Measurements from ENCODE around the gene HOXB9. TPM values are rescaled to one million over a fixed set of nuclear protein-coding genes. Genes with fewer than 3 reads are reported as not detected.

HOXB9 gene
- total RNA-seq, 1 experiment from 2014 or later, result not detected

DNA sequence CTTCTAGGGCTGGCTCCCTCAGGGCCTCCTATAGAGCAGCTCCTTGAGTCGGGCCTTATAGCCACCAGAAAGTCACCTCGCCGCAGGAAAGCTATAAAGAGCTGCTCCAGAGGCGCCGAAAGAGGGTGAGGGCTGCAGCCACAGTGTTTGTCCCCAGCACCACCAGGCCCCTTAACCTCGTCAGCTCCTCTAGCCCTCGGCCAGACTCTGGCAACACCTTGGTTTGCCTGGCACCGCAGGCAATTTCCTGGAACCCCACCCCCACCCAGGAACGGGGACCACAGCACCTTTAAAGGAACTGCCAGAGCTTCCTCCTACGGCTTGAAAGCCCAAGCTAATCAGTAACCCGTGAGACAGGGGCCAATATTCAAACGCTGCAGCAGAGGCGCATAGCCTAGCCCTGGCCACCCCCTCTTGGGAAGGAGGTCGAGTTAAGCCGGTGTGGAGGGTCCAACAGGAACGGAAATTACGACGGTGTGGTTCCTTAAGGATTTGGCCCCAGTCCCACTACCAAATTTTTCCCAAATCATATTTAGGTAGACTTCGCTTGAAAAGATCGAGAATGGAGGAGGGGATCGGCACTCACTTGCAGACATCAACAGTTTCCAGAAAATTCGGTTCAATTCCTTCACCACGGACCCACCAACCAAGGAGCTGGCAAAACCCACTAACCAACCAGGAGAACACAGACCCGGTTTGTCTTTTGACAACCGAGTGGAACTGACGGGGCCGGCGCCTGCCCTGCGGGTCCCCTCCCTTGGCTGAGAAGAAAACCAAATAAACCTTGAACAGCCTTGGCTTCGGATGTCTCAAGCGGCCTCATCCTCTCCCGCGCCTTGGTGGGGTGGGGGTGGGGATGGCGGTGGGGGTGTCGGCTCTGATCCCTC, 24.4 kb downstream of the HOXB9 start:
- no peak overlapping the region for H3K23ac ChIP-seq (ENCODE audit: insufficient read length, low read depth, low read length)
- Mint-ChIP-seq H3K27ac (no peak overlapping the region), H3K4me3 (no peak overlapping the region), H3K4me1 (peaks cover 3 to 12% of the 10 kb centered on the region in 2 experiments; a peak in 3 of 4 replicates), H3K36me3 (ENCODE audit: insufficient read depth in 1 of 3, low read depth in 3 of 3) (no peaks in the 10 kb centered on the region), H3K9me3 (peaks cover 0 to 17% of the 10 kb centered on the region in 2 experiments; a peak in 3 of 5 replicates), H3K27me3 (ENCODE audit: low read depth) (peaks cover 100% of the 10 kb centered on the region)
- H4K91ac ChIP-seq (ENCODE audit: insufficient read length, low read depth, low read length), result no peak overlapping the region
- peaks cover 100% of the 10 kb centered on the region for H3K27me3 ChIP-seq (ENCODE audit: insufficient read depth, low read length)
- no peaks in the 10 kb centered on the region for H4K20me1 ChIP-seq (ENCODE audit: control insufficient read depth, insufficient read depth, insufficient read length)
- TF ChIP-seq CTCF (conservative IDR thresholded peaks at IDR 0.05), result no peak
- H3K9me3 ChIP-seq (ENCODE audit: control insufficient read depth, low read depth, low read length), result no peaks in the 10 kb centered on the region
- no peak overlapping the region for H3K18ac ChIP-seq (ENCODE audit: insufficient read length, low read depth, low read length)
- H2BK15ac ChIP-seq (ENCODE audit: low read depth, low read length), result no peak overlapping the region
- H2AK5ac ChIP-seq (ENCODE audit: insufficient read length, low read length), result no peak overlapping the region
- no peaks in the 10 kb centered on the region for H3K79me2 ChIP-seq (ENCODE audit: insufficient read depth, low read length)
- no peaks in the 10 kb centered on the region for H3K23me2 ChIP-seq (ENCODE audit: insufficient read length, low read depth, low read length, poor library complexity, severe bottlenecking)
- no peak overlapping the region for H3K9ac ChIP-seq (ENCODE audit: extremely low read depth, insufficient read length, low read length)
- H3K56ac ChIP-seq (ENCODE audit: insufficient read length, low read depth, low read length), result no peak overlapping the region
- no peak overlapping the region for H2BK20ac ChIP-seq (ENCODE audit: low read depth, low read length, poor library complexity, severe bottlenecking)
- no peak overlapping the region for H4K5ac ChIP-seq (ENCODE audit: insufficient read length, low read depth, low read length)
- no peak for DNase-seq
- no peak overlapping the region for H2BK12ac ChIP-seq (ENCODE audit: insufficient read length, low read depth, low read length)
- H3K79me1 ChIP-seq (ENCODE audit: insufficient read depth, low read depth, low read length, poor library complexity, severe bottlenecking), result no peaks in the 10 kb centered on the region
- no peak overlapping the region for H3K4me2 ChIP-seq (ENCODE audit: insufficient read depth, insufficient read length, low read length)
- H3K27ac ChIP-seq (ENCODE audit: insufficient read length, low read depth, low read length), result no peak overlapping the region
- no peaks in the 10 kb centered on the region for H3K4me1 ChIP-seq (ENCODE audit: insufficient read depth, low read length)
- H2BK5ac ChIP-seq (ENCODE audit: insufficient read length, low read length), result no peak overlapping the region
- WGBS (ENCODE audit: extremely low coverage, insufficient read length, low lambda C conversion rate), result no CpG with 5 or more reads among the region's 35 CpGs
- no peak overlapping the region for H2AFZ ChIP-seq (ENCODE audit: low read length)
- H4K8ac ChIP-seq (replicated peaks; ENCODE audit: insufficient read length, low read depth, low read length), result no peak overlapping the region
- no peak overlapping the region for H2BK120ac ChIP-seq (ENCODE audit: low read depth, low read length, poor library complexity, severe bottlenecking)
- H3K14ac ChIP-seq (ENCODE audit: insufficient read depth, low read length), result no peak overlapping the region
- H3K4ac ChIP-seq (ENCODE audit: low read depth, low read length), result no peak overlapping the region
- no peak overlapping the region for H3T11ph ChIP-seq (ENCODE audit: low read length)

Measured in H9 (cell line).